HG02840 (cell line): Measurements from ENCODE around the gene FGF1.
A peak's percentile ranks its signal among the peaks of the same experiment; 100 is the strongest.

Experiments used
- ATAC-seq: cut with Tn5 transposase; IDR thresholded peaks from one replicate; pipeline ENCODE4 v1.9.1; 2021; ENCODE audit warnings: mild to moderate bottlenecking, moderate library complexity, moderate number of reproducible peaks; ENCODE audit not compliant: unreplicated experiment, low FRiP score

The FGF1 gene

GRCh38 chr5:142685418-142686209 lies at the start of gene FGF1:
Gene FGF1 (minus strand): TSS chr5:142686090. CDS start chr5:142614127, 71,963 bp downstream.
- ATAC-seq: no peak

- no peak for ATAC-seq
Measured at GRCh38 chr5:142727735-142728047, 41.8 kb upstream of the FGF1 start.

- ATAC-seq: no peak
Measured at GRCh38 chr5:142726188-142726731, 40.4 kb upstream of the FGF1 start.

- ATAC-seq: no peak
Measured at GRCh38 chr5:142725231-142726187, 39.6 kb upstream of the FGF1 start.

GRCh38 chr5:142724821-142725220 lies 38.9 kb upstream of the FGF1 start:
- no peak for ATAC-seq

GRCh38 chr5:142722896-142723295 lies 37.0 kb upstream of the FGF1 start:
- no peak for ATAC-seq

GRCh38 chr5:142722146-142722545 lies 36.3 kb upstream of the FGF1 start:
- no peak for ATAC-seq

- no peak for ATAC-seq
Measured at GRCh38 chr5:142720641-142721271, 34.9 kb upstream of the FGF1 start.

- no peak for ATAC-seq
Measured at GRCh38 chr5:142719836-142720370, 34.0 kb upstream of the FGF1 start.

- no peak for ATAC-seq
Measured at GRCh38 chr5:142717582-142718215, 31.8 kb upstream of the FGF1 start.

GRCh38 chr5:142716963-142717362 lies 31.1 kb upstream of the FGF1 start:
- ATAC-seq: no peak

GRCh38 chr5:142715291-142715690 lies 29.4 kb upstream of the FGF1 start:
- no peak for ATAC-seq

GRCh38 chr5:142713121-142713706 lies 27.3 kb upstream of the FGF1 start:
- ATAC-seq: peak; percentile 92

GRCh38 chr5:142703153-142703552 lies 17.3 kb upstream of the FGF1 start:
- ATAC-seq: no peak

- no peak for ATAC-seq
Measured at GRCh38 chr5:142701673-142702311, 15.9 kb upstream of the FGF1 start.

GRCh38 chr5:142700566-142700965 lies 14.7 kb upstream of the FGF1 start:
- no peak for ATAC-seq

- ATAC-seq: no peak
Measured at GRCh38 chr5:142699184-142699720, 13.4 kb upstream of the FGF1 start.

- no peak for ATAC-seq
Measured at GRCh38 chr5:142698447-142699183, 12.7 kb upstream of the FGF1 start.
